ENCODE measurements around the gene SRBD1. TPM values are rescaled to one million over a fixed set of nuclear protein-coding genes. Genes with fewer than 3 reads are reported as not detected.

Gene SRBD1
- total RNA-seq, 1 experiment from 2014 or later: 14.1 TPM

- DNase-seq (ENCODE audit: extremely low read depth, low read depth): no peak
These were observed 222.4 kb downstream of the SRBD1 start for GRCh38 chr2:45388541-45389100.

- no peak for DNase-seq (ENCODE audit: extremely low read depth, low read depth)
These were observed 228.3 kb downstream of the SRBD1 start for GRCh38 chr2:45382744-45383143.

- no peak for DNase-seq (ENCODE audit: extremely low read depth, low read depth)
These were observed 230.8 kb downstream of the SRBD1 start for GRCh38 chr2:45380131-45380836.

GRCh38 chr2:45379399-45380087 lies 231.5 kb downstream of the SRBD1 start:
- no peak for DNase-seq (ENCODE audit: extremely low read depth, low read depth)

- no peak for DNase-seq (ENCODE audit: extremely low read depth, low read depth)
These were observed 237.5 kb downstream of the SRBD1 start for GRCh38 chr2:45373534-45373933.

GRCh38 chr2:45370369-45370768 lies 240.7 kb downstream of the SRBD1 start:
- DNase-seq (ENCODE audit: extremely low read depth, low read depth): no peak

GRCh38 chr2:45368792-45369191 lies 242.3 kb downstream of the SRBD1 start:
- DNase-seq (ENCODE audit: extremely low read depth, low read depth): no peak

GRCh38 chr2:45361666-45362065 lies 249.4 kb downstream of the SRBD1 start:
- DNase-seq (ENCODE audit: extremely low read depth, low read depth): no peak

- DNase-seq (ENCODE audit: extremely low read depth, low read depth): no peak
These were observed 256.3 kb downstream of the SRBD1 start for GRCh38 chr2:45354776-45355175.

GRCh38 chr2:45353879-45354278 lies 257.2 kb downstream of the SRBD1 start:
- no peak for DNase-seq (ENCODE audit: extremely low read depth, low read depth)

- DNase-seq (ENCODE audit: extremely low read depth, low read depth): no peak
These were observed 258.6 kb downstream of the SRBD1 start for GRCh38 chr2:45352506-45352905.

GRCh38 chr2:45345331-45346234 lies 265.5 kb downstream of the SRBD1 start:
- DNase-seq (ENCODE audit: extremely low read depth, low read depth): no peak

GRCh38 chr2:45344502-45344901 lies 266.6 kb downstream of the SRBD1 start:
- no peak for DNase-seq (ENCODE audit: extremely low read depth, low read depth)

- DNase-seq (ENCODE audit: extremely low read depth, low read depth): no peak
These were observed 267.0 kb downstream of the SRBD1 start for GRCh38 chr2:45344071-45344470.

GRCh38 chr2:45343251-45344017 lies 267.6 kb downstream of the SRBD1 start:
- DNase-seq (ENCODE audit: extremely low read depth, low read depth): no peak

GRCh38 chr2:45340318-45340717 lies 270.7 kb downstream of the SRBD1 start:
- no peak for DNase-seq (ENCODE audit: extremely low read depth, low read depth)

- DNase-seq (ENCODE audit: extremely low read depth, low read depth): no peak
These were observed 271.8 kb downstream of the SRBD1 start for GRCh38 chr2:45339253-45339652.
